B cell (primary cell): ENCODE results near the gene ZFP3. TPM values are rescaled to one million over a fixed set of nuclear protein-coding genes. Genes with fewer than 3 reads are reported as not detected.
"Not testable (repeated sequence)": the region's sequence is repeated elsewhere in the genome, so short reads cannot be mapped to it uniquely, and the experiment has no call there.

Source experiments
- ATAC-seq: fragments of 200-7000 bp; cut with Tn5 transposase; one replicate; pipeline ENCODE4 v1.10.0; 2021; ENCODE audit warnings: low read depth, mild to moderate bottlenecking, moderate number of reproducible peaks, moderate library complexity
- CTCF ChIA-PET: fragments of 350-600 bp; sonication (Branson Sonifier 250); formaldehyde crosslinking; loops from one replicate; lab custom pipeline; 2021; ENCODE audit warnings: antibody characterized with exemption, inconsistent platforms; lab: Charles Lee
- POLR2A ChIA-PET: fragments of 350-600 bp; sonication (Branson Sonifier 250); formaldehyde crosslinking; loops from one replicate; lab custom pipeline; 2021; ENCODE audit warnings: antibody characterized with exemption; lab: Charles Lee
- DNase-seq: peaks from one replicate; pipeline ENCODE4 v3.0.0; 2013
- H2AFZ ChIP-seq: 2 replicates; pipeline ENCODE4 v1.6.1; 2012; ENCODE audit warnings: mild to moderate bottlenecking, low read depth, low read length; ENCODE audit not compliant: insufficient read depth, poor library complexity, severe bottlenecking
- H3K27ac ChIP-seq, 2 donors: 1 replicate in 1 of 2; 2 replicates in 1 of 2; pipeline ENCODE4 v1.5.1; 2012 to 2013; ENCODE audit warnings: low read length in 2 of 2, mild to moderate bottlenecking in 2 of 2, moderate library complexity in 1 of 2
- H3K27me3 ChIP-seq, 4 experiments: fragments of 200-600 bp in 1 of 4; sonication (generic) in 1 of 4; replicated peaks in 1 of 4; 1 replicate in 2 of 4; 2 replicates in 2 of 4; pipeline versions ENCODE4 v1.6.1 to v1.7.0; 2013 to 2016; ENCODE audit warnings: low read length in 3 of 4, mild to moderate bottlenecking in 2 of 4, mixed read lengths in 1 of 4, moderate library complexity in 1 of 4; ENCODE audit not compliant: insufficient read depth in 4 of 4, control insufficient read depth in 3 of 4; ENCODE audit errors: control extremely low read depth in 1 of 4
- H3K36me3 ChIP-seq, 2 experiments: replicated peaks in 1 of 2; 1 replicate in 1 of 2; 2 replicates in 1 of 2; pipeline versions ENCODE4 v1.6.1 to v1.7.1; 2013; ENCODE audit warnings: low read length in 1 of 2; ENCODE audit not compliant: insufficient read depth in 2 of 2, control insufficient read depth in 1 of 2; ENCODE audit errors: control extremely low read depth in 1 of 2, extremely low read depth in 1 of 2
- H3K4me1 ChIP-seq, 2 donors: fragments of 200-600 bp in 1 of 2; sonication (generic) in 1 of 2; 1 replicate in 1 of 2; 2 replicates in 1 of 2; pipeline versions ENCODE4 v1.5.1 to v1.6.1; 2013 to 2017; ENCODE audit warnings: low read length in 2 of 2; ENCODE audit not compliant: control insufficient read depth in 2 of 2, insufficient read depth in 2 of 2
- H3K4me2 ChIP-seq: replicated peaks from 2 replicates; pipeline ENCODE3; 2012; ENCODE audit warnings: mild to moderate bottlenecking, low read depth, low read length; ENCODE audit not compliant: poor library complexity, severe bottlenecking
- H3K4me3 ChIP-seq, 5 experiments: fragments of 200-600 bp in 1 of 5; sonication (generic) in 1 of 5; 1 replicate in 3 of 5; 2 replicates in 2 of 5; pipeline versions ENCODE4 v1.5.1 to v1.7.0; 2011 to 2016; ENCODE audit warnings: low read length in 4 of 5, mild to moderate bottlenecking in 4 of 5, low read depth in 2 of 5, control low read depth in 1 of 5, moderate library complexity in 1 of 5; ENCODE audit not compliant: insufficient read depth in 1 of 5; ENCODE audit errors: control extremely low read depth in 1 of 5, extremely low read depth in 1 of 5
- H3K79me2 ChIP-seq: fragments of 200-600 bp; sonication (generic); one replicate; pipeline ENCODE4 v1.6.0; 2016; ENCODE audit warnings: low read length; ENCODE audit not compliant: control insufficient read depth, insufficient read depth
- H3K9ac ChIP-seq: fragments of 200-600 bp; sonication (generic); 2 replicates; pipeline ENCODE4 v1.6.1; 2017; ENCODE audit warnings: mild to moderate bottlenecking, low read length, moderate library complexity
- H3K9me3 ChIP-seq, 3 donors: one replicate each; pipeline versions ENCODE4 v1.6.1 to v1.7.1; 2013; ENCODE audit warnings: low read length in 2 of 3; ENCODE audit not compliant: control insufficient read depth in 2 of 3, insufficient read depth in 1 of 3; ENCODE audit errors: control extremely low read depth in 1 of 3
- H4K20me1 ChIP-seq: 2 replicates; pipeline ENCODE4 v1.6.0; 2012; ENCODE audit warnings: mild to moderate bottlenecking, low read length; ENCODE audit not compliant: insufficient read depth, control insufficient read depth, poor library complexity, severe bottlenecking
- H3K27ac Mint-ChIP-seq: one replicate; pipeline ENCODE4 v1.8.0; 2021; ENCODE audit warnings: mixed read lengths
- H3K27me3 Mint-ChIP-seq: one replicate; pipeline ENCODE4 v1.8.0; 2021; ENCODE audit warnings: mixed read lengths
- H3K4me1 Mint-ChIP-seq: one replicate; pipeline ENCODE4 v1.8.0; 2021; ENCODE audit warnings: mixed read lengths
- H3K4me3 Mint-ChIP-seq: one replicate; pipeline ENCODE4 v1.8.0; 2021; ENCODE audit warnings: mixed read lengths
- H3K9me3 Mint-ChIP-seq: one replicate; pipeline ENCODE4 v1.8.0; 2022; ENCODE audit warnings: mixed read lengths; ENCODE audit not compliant: insufficient read depth
- CTCF ChIP-seq: fragments of 200-600 bp; IDR thresholded peaks from one replicate; pipeline ENCODE4 v1.8.0; 2022; ENCODE audit warnings: antibody characterized with exemption, mild to moderate bottlenecking
- EZH2 ChIP-seq: IDR thresholded peaks from 2 replicates; pipeline ENCODE4 v1.6.1; 2012; ENCODE audit warnings: borderline replicate concordance, low read depth, mild to moderate bottlenecking, moderate library complexity, low read length; ENCODE audit not compliant: insufficient read depth, poor library complexity, severe bottlenecking
- WGBS: methylation state at CpG from one replicate; pipeline ENCODE4 v1.1.5; 2013; ENCODE audit warnings: missing lambda C conversion rate; ENCODE audit not compliant: insufficient coverage; 5-methylcytosine and 5-hydroxymethylcytosine counted together
- intact Hi-C: fragments of 100-400 bp; cut with micrococcal nuclease; formaldehyde crosslinking; loops from one replicate; pipeline ENCODE4 v1.10.0; 2022
- polyA minus RNA-seq: library from RNA; depleted of rRNA, polyadenylated mRNA; stranded (reverse); fragments of >200 nt; gene quantifications from 2 replicates; pipeline ENCODE4 v1.2.3, GENCODE V29; 2012
- polyA plus RNA-seq: library from polyadenylated mRNA; depleted of rRNA; stranded (reverse); fragments of >200 nt; gene quantifications from 2 replicates; pipeline ENCODE4 v1.2.3, GENCODE V29; 2012
- total RNA-seq, 2 donors: library from RNA; stranded (reverse); fragments of 120-200 nt in 1 of 2; gene quantifications; 1 replicate in 1 of 2; 2 replicates in 1 of 2; pipeline versions ENCODE4 v1.2.3 to v1.2.4, GENCODE V29; 2013 to 2022

ZFP3 gene
- total RNA-seq (15.8 and 16.2 TPM in 2 replicates), polyA plus RNA-seq (3.2 and 5.1 TPM in 2 replicates), polyA minus RNA-seq (1.7 and 2.7 TPM in 2 replicates)
- 8.2 TPM for total RNA-seq (2013)

GRCh38 chr17:5078106-5079028, at the start of gene ZFP3:
ZFP3 (plus strand) TSS chr17:5078467; CDS start chr17:5091505, 13,038 bp downstream.
- ChIA-PET POLR2A (interaction anchor here (0.6 to 2.4 kb wide), 11 partner anchors 13 to 341 kb away, joined by 3 to 19 read pairs (median 4); partner anchors contain the start of genes NUP88, PFN1, RPAIN and SLC52A1), CTCF (interaction anchor here (0.7 to 3.4 kb wide), 15 partner anchors 8 to 361 kb away, joined by 3 to 12 read pairs (median 4); partner anchors contain the start of genes C1QBP, CAMTA2, RNF167 and SLC25A11)
- Mint-ChIP-seq H3K27me3 (no peaks in the 10 kb centered on the region), H3K27ac (peak within 1 kb of the TSS; percentile 95), H3K4me3 (peak within 1 kb of the TSS; percentile 81), H3K9me3 (peaks cover 3% of the 10 kb centered on the region), H3K4me1 (peaks cover 30% of the 10 kb centered on the region)
- ATAC-seq: peak; percentile 83
- H3K36me3 ChIP-seq: no peaks in the 10 kb centered on the region
- H3K9ac ChIP-seq: peak within 1 kb of the TSS; percentile 71
- H3K4me3 ChIP-seq: peak within 1 kb of the TSS; percentile 68 to 78 (median 75)
- TF ChIP-seq EZH2 (no peak), CTCF (peak; percentile 64)
- H4K20me1 ChIP-seq: no peaks in the 10 kb centered on the region
- H3K27me3 ChIP-seq: no peaks in the 10 kb centered on the region
- DNase-seq: peak; percentile 92
- WGBS: under 1% methylated on average over 67 of the region's 75 CpGs
- peaks cover 37% of the 10 kb centered on the region for H3K79me2 ChIP-seq
- peak within 1 kb of the TSS; percentile 85 for H2AFZ ChIP-seq
- H3K4me2 ChIP-seq: peak within 1 kb of the TSS; percentile 77
- peaks cover 8 to 21% of the 10 kb centered on the region in 2 donors for H3K4me1 ChIP-seq
- H3K27ac ChIP-seq: peak within 1 kb of the TSS; percentile 81 to 86
- peaks cover 0 to 12% (median 1%) of the 10 kb centered on the region in 3 donors for H3K9me3 ChIP-seq
- intact Hi-C loops: loop anchor here (1.0 to 5.0 kb wide), 10 partner anchors 12 to 408 kb away; partner anchors contain the start of genes C17orf107, DERL2, INCA1 and KIF1C

GRCh38 chr17:5030168-5030567, 48.1 kb upstream of the ZFP3 start:
- not testable (repeated sequence) for H3K9me3 Mint-ChIP-seq, H3K36me3 ChIP-seq, H3K27ac ChIP-seq, H4K20me1 ChIP-seq, H3K27ac Mint-ChIP-seq, H3K9me3 ChIP-seq, H3K4me3 ChIP-seq, DNase-seq, H3K4me2 ChIP-seq, H3K9ac ChIP-seq, H2AFZ ChIP-seq, H3K27me3 Mint-ChIP-seq, H3K79me2 ChIP-seq, ATAC-seq, H3K4me3 Mint-ChIP-seq
- Histone ChIP-seq H3K27me3 (peaks cover 0 to 16% (median 5%) of the 10 kb centered on the region in 4 experiments), H3K4me1 (peaks cover 7 to 18% of the 10 kb centered on the region in 2 donors)
- peaks cover 25% of the 10 kb centered on the region for H3K4me1 Mint-ChIP-seq
- CTCF ChIA-PET: interaction anchor here (0.7 to 7.8 kb wide), 17 partner anchors 12 to 411 kb away, joined by 3 to 153 read pairs (median 4); partner anchors contain the start of genes INCA1, SPAG7 and ZFP3
- POLR2A ChIA-PET: interaction anchor here (0.7 to 1.1 kb wide), 2 partner anchors 19 to 43 kb away, joined by 3 to 8 read pairs; partner anchors contain the start of gene CAMTA2
- intact Hi-C loops: loop anchor here (2.0 to 5.0 kb wide), 3 partner anchors 19 to 47 kb away; partner anchors contain the start of genes INCA1, KIF1C and ZFP3
- WGBS: no CpG with 5 or more reads among the region's 2 CpGs
